Activated CD4-positive, alpha-beta memory T cell treated with anti-CD3 and anti-CD28 coated beads for 36 hours (primary cell): ENCODE results near the gene MBLAC1. TPM values are rescaled to one million over a fixed set of nuclear protein-coding genes. Genes with fewer than 3 reads are reported as not detected.

Experiments used
- CTCF ChIA-PET: fragments of 350-600 bp; sonication (Branson Sonifier 250); formaldehyde crosslinking; loops from one replicate; lab custom pipeline; 2021; ENCODE audit warnings: antibody characterized with exemption, inconsistent platforms; lab: Charles Lee
- POLR2A ChIA-PET: fragments of 350-600 bp; sonication (Branson Sonifier 250); formaldehyde crosslinking; loops from one replicate; lab custom pipeline; 2021; ENCODE audit warnings: antibody characterized with exemption; lab: Charles Lee
- DNase-seq: peaks from one replicate; pipeline ENCODE4 v3.0.0-alpha.2; 2020
- H3K27ac Mint-ChIP-seq: one replicate; pipeline ENCODE4 v1.8.0; 2021; ENCODE audit warnings: mixed read lengths
- H3K27me3 Mint-ChIP-seq: one replicate; pipeline ENCODE4 v1.8.0; 2021; ENCODE audit warnings: mixed read lengths
- H3K36me3 Mint-ChIP-seq: one replicate; pipeline ENCODE4 v1.8.0; 2021; ENCODE audit warnings: mixed read lengths
- H3K4me1 Mint-ChIP-seq: one replicate; pipeline ENCODE4 v1.8.0; 2021; ENCODE audit warnings: low read depth, mixed read lengths
- H3K4me3 Mint-ChIP-seq: one replicate; pipeline ENCODE4 v1.8.0; 2021; ENCODE audit warnings: mild to moderate bottlenecking, mixed read lengths
- H3K9me3 Mint-ChIP-seq: one replicate; pipeline ENCODE4 v1.8.0; 2021; ENCODE audit warnings: mixed read lengths
- intact Hi-C: fragments of 100-400 bp; cut with micrococcal nuclease; formaldehyde crosslinking; loops from one replicate; pipeline ENCODE4 v1.15.1; 2023
- microRNA-seq: library from miRNA; unstranded; fragments of <30 nt; microRNA quantifications from one replicate; pipeline ENCODE4 v1.2.0, GENCODE V29; 2022; ENCODE audit warnings: borderline number of aligned reads, borderline microRNAs expressed, borderline replicate concordance
- total RNA-seq, 2 experiments: library from RNA; stranded (reverse); gene quantifications; one replicate each; pipeline ENCODE4 v1.2.3, GENCODE V29; 2021

Gene MBLAC1
- total RNA-seq, 2 experiments from 2014 or later: 2.3 to 3.4 TPM

DNA sequence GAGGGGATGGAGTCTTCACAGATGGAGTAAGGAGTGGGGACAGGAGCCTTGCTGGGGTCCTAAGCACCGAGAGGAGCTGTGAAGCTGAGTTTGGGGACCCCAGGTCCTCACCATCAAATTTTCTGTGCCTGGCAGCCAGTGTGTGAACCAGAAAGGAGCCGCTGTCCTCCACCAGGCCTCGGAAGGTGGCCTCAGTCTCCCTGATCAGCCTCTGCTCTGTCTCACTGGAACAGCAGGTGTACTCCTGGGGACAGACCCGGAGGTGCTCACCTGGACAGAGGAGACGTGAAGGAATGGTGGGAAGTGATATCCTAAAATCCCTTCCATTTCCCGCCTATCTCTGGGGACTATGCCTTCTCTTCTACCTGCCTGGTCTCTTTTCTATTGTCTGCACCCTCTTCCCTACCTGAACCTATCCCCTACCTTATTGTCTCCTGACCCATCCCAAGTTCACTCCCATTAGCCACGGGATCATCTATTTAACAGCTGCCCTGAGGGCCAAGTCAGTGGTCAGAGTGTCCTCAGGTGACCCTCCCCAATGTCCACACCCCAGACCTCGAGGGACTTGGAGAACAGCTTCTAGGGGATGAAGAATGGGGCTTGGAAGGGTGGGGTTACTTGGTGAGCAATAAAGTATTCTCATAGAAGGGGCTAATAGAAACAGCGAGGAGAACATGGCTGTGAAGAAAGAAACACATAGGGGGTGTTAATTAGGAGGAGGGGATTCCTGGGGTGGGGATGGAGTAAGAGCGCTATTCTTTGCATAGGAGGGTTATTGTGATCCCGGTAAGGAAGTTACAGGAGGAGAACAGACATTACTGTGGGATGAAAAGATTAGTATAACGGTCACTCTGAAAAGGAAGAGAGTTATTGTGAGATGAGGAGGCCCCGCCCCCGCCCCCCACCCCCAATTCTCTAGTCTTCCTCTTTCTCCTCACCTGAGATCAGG, 49.6 kb downstream of the MBLAC1 start:
- POLR2A ChIA-PET: interaction anchor here (1.3 kb wide), 1 partner anchor 28 kb away, joined by 4 read pairs; the partner anchor contains the start of gene LAMTOR4

DNA sequence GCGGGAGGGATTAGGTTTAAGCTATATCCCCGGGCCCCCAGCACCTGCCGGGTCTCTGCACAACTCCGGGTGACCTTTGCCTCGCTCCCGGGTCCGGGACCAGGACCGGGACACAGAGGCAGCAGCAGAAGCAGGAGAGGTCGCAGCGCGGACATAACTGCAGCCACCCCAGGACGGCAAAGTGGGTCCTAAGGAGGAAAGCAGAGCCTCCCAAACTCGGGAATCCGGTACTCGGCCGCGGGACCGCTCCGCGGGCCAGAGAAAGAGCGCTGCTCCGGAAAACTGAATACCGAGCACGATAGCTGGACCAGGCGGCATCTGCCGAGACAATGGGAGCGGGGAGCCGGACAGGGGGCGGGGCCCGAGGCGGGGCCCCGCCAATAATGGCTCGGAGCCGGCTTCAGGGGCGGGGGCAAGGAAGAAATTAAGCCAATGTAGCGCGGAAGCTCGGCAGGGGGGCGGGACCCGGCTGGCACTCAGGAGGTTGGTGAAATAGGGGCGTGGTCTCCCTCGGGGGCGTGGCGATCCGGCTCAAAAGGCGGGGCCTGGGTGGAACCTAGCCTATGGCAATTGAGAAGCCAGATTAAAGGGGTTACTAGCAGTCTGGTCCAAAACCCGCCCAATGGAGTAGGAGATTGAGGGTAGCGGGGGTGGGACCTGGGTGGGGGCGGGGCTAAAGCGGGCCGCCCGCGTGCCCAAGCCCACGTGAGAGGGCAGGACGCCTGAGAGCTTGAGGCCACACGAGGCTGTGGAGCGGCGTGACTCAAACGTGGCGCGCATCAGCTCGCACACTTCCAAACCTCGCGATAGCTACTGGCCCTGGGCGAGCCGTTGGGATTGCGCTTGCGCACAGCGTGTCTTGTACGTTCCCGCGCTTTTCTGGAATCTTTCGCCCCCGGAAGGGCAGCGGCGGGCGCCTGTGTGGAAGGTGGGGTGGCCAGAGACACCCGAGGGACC, 50.6 kb downstream of the MBLAC1 start, which contains the start of the genes GPC2 and STAG3:
Gene GPC2 (minus strand): TSS at position 337 of the 957 bp plus-strand sequence. CDS start 182 bp downstream, at position 155.
Gene STAG3 (plus strand): TSS at position 874 of the 957 bp plus-strand sequence. CDS start 2,639 bp downstream, outside the sequence.
- Mint-ChIP-seq H3K4me3 (peak within 1 kb of the TSS; percentile 74), H3K4me1 (peaks cover 34% of the 10 kb centered on the region)

More for the DNA sequence above, 49.6 kb downstream of the MBLAC1 start:
- intact Hi-C loops: loop anchor here (1.0 to 5.0 kb wide), 3 partner anchors 7 to 46 kb away; partner anchors contain the start of gene LAMTOR4
- peak overlapping the region; percentile 74 for H3K4me3 Mint-ChIP-seq
- H3K9me3 Mint-ChIP-seq: no peaks in the 10 kb centered on the region
- H3K36me3 Mint-ChIP-seq: no peaks in the 10 kb centered on the region
- H3K27ac Mint-ChIP-seq: no peak overlapping the region
- DNase-seq: no peak
- CTCF ChIA-PET: interaction anchor here (0.9 to 1.8 kb wide), 3 partner anchors 8 to 56 kb away, joined by 3 to 10 read pairs (median 3); partner anchors contain the start of gene GAL3ST4
- H3K4me1 Mint-ChIP-seq: peaks cover 29% of the 10 kb centered on the region
- H3K27me3 Mint-ChIP-seq: no peaks in the 10 kb centered on the region

More for the DNA sequence above, 50.6 kb downstream of the MBLAC1 start, which contains the start of the genes GPC2 and STAG3:
- no peaks in the 10 kb centered on the region for H3K9me3 Mint-ChIP-seq
- DNase-seq: peak; percentile 99
- ChIA-PET CTCF (interaction anchor here (0.9 to 1.8 kb wide), 3 partner anchors 9 to 57 kb away, joined by 3 to 10 read pairs (median 3); partner anchors contain the start of gene GAL3ST4), POLR2A (interaction anchor here (1.3 kb wide), 1 partner anchor 29 kb away, joined by 4 read pairs; the partner anchor contains the start of gene LAMTOR4)
- H3K36me3 Mint-ChIP-seq: no peaks in the 10 kb centered on the region
- intact Hi-C loops: loop anchor here (1.0 to 5.0 kb wide), 3 partner anchors 8 to 45 kb away; partner anchors contain the start of gene LAMTOR4
- H3K27me3 Mint-ChIP-seq: no peaks in the 10 kb centered on the region
- H3K27ac Mint-ChIP-seq: no peak within 1 kb of the TSS

Small RNA genes within 50 kb of the gene (microRNA-seq; reads per million reads assigned to microRNA genes)
- 6,115 reads per million, percentile 94 among the genes with 10 or more reads in this experiment for gene MIR106B
- 636 reads per million, percentile 83 among the genes with 10 or more reads in this experiment for gene MIR25
- gene MIR4658: not detected
- 10,927 reads per million, percentile 97 among the genes with 10 or more reads in this experiment for gene MIR93

Other genes with a start within 250 kb of the MBLAC1 start
- not detected for gene OR2AE1, start 249.9 kb upstream of the MBLAC1 start, total RNA-seq
- 10 to 100 TPM; 24.9 to 26.1 TPM for gene TRIM4, start 207.4 kb upstream of the MBLAC1 start, total RNA-seq
- gene GJC3, start 197.3 kb upstream of the MBLAC1 start, total RNA-seq: under 1 TPM; 0.19 to 0.45 TPM
- not detected for gene AZGP1, start 150.9 kb upstream of the MBLAC1 start, total RNA-seq
- gene ZKSCAN1, start 111.4 kb upstream of the MBLAC1 start, total RNA-seq: 10 to 100 TPM; 49.1 to 50.6 TPM
- gene ZSCAN21, start 77.2 kb upstream of the MBLAC1 start, total RNA-seq: 1 to 10 TPM; 6.2 TPM
- 10 to 100 TPM; 18.0 to 18.6 TPM for gene ZNF3, start 45.2 kb upstream of the MBLAC1 start, total RNA-seq
- gene COPS6, start 38.0 kb upstream of the MBLAC1 start, total RNA-seq: 10 to 100 TPM; 93.1 to 98.2 TPM
- 100 to 1,000 TPM; 393 to 398 TPM for gene MCM7, start 25.6 kb upstream of the MBLAC1 start, total RNA-seq
- gene AP4M1, start 25.3 kb upstream of the MBLAC1 start, total RNA-seq: 10 to 100 TPM; 11.3 to 12.2 TPM
- 10 to 100 TPM; 54.3 to 63.7 TPM for gene TAF6, start 7.6 kb upstream of the MBLAC1 start, total RNA-seq
- gene CNPY4, start 7.3 kb upstream of the MBLAC1 start, total RNA-seq: 10 to 100 TPM; 11.9 to 12.4 TPM
- gene LAMTOR4, start 22.0 kb downstream of the MBLAC1 start, total RNA-seq: 100 to 1,000 TPM; 136 to 151 TPM
- 10 to 100 TPM; 17.9 to 19.7 TPM for gene TRAPPC14, start 31.8 kb downstream of the MBLAC1 start, total RNA-seq
- gene GAL3ST4, start 41.6 kb downstream of the MBLAC1 start, total RNA-seq: 1 to 10 TPM; 2.4 to 2.8 TPM
- 1 to 10 TPM; 4.8 to 5.5 TPM for gene GPC2, start 50.4 kb downstream of the MBLAC1 start, total RNA-seq
- gene STAG3, start 51.0 kb downstream of the MBLAC1 start, total RNA-seq: 10 to 100 TPM; 20.8 to 20.9 TPM
- gene PVRIG, start 93.0 kb downstream of the MBLAC1 start, total RNA-seq: 10 to 100 TPM; 21.0 to 21.2 TPM
- not detected for gene SPDYE3, start 180.7 kb downstream of the MBLAC1 start, total RNA-seq
- gene PILRB, start 231.2 kb downstream of the MBLAC1 start, total RNA-seq: 10 to 100 TPM; 27.4 to 30.2 TPM
- under 1 TPM; 0.31 to 0.76 TPM for gene PILRA, start 246.5 kb downstream of the MBLAC1 start, total RNA-seq